Inflammatory macrophage treated with lipopolysaccharide for 1 hour (primary cell): ENCODE results near the gene RBM8A.
"Not testable (repeated sequence)": the region's sequence is repeated elsewhere in the genome, so short reads cannot be mapped to it uniquely, and the experiment has no call there.

Source experiments
- DNase-seq, 2 donors: peaks; one replicate each; pipeline ENCODE4 v3.0.0-alpha.2; 2020 to 2022

The RBM8A gene

GRCh38 chr1:145956361-145956760, 29.1 kb upstream of the RBM8A start:
- DNase-seq, result no peak

GRCh38 chr1:145955436-145955835, 28.2 kb upstream of the RBM8A start:
- DNase-seq, result no peak

- DNase-seq, result no peak
These were observed 26.6 kb upstream of the RBM8A start for GRCh38 chr1:145953861-145954260.

GRCh38 chr1:145952903-145953302, 25.6 kb upstream of the RBM8A start:
- no peak for DNase-seq

GRCh38 chr1:145951526-145951925, 24.2 kb upstream of the RBM8A start:
- no peak for DNase-seq

- DNase-seq, result no peak
These were observed 21.9 kb upstream of the RBM8A start for GRCh38 chr1:145949219-145949618.

- no peak for DNase-seq
These were observed 20.3 kb upstream of the RBM8A start for GRCh38 chr1:145947551-145947950.

GRCh38 chr1:145946477-145946986, 19.2 kb upstream of the RBM8A start:
- no peak for DNase-seq

GRCh38 chr1:145944532-145944931, 17.2 kb upstream of the RBM8A start:
- DNase-seq, result no peak

- DNase-seq, result no peak
These were observed 15.6 kb upstream of the RBM8A start for GRCh38 chr1:145942871-145943270.

- DNase-seq, result no peak
These were observed 15.1 kb upstream of the RBM8A start for GRCh38 chr1:145942405-145942804.

GRCh38 chr1:145937436-145937835, 10.2 kb upstream of the RBM8A start:
- peak in 1 of 2 donors; percentile 47 for DNase-seq

GRCh38 chr1:145936247-145936646, 9.0 kb upstream of the RBM8A start:
- no peak for DNase-seq

GRCh38 chr1:145935708-145936107, 8.4 kb upstream of the RBM8A start:
- no peak for DNase-seq

- DNase-seq, result not testable (repeated sequence)
These were observed 5.3 kb upstream of the RBM8A start for GRCh38 chr1:145932522-145933009.

- DNase-seq, result no peak
These were observed 796 bp upstream of the RBM8A start for GRCh38 chr1:145927916-145928643.

- no peak for DNase-seq
These were observed 610 bp downstream of the RBM8A start for GRCh38 chr1:145926686-145927062.

GRCh38 chr1:145922266-145922665, 5.0 kb downstream of the RBM8A start:
- DNase-seq, result no peak

GRCh38 chr1:145920297-145920696, 7.0 kb downstream of the RBM8A start:
- not testable (repeated sequence) for DNase-seq

GRCh38 chr1:145918992-145919939, 8.0 kb downstream of the RBM8A start:
- DNase-seq, result peak; percentile 21 to 25

GRCh38 chr1:145918144-145918991, 8.9 kb downstream of the RBM8A start, which contains the start of gene PEX11B:
Gene PEX11B (minus strand): TSS chr1:145918717. CDS start chr1:145918688, 29 bp downstream.
- DNase-seq, result peak; percentile 83 to 88

GRCh38 chr1:145917595-145917994, 9.7 kb downstream of the RBM8A start:
- no peak for DNase-seq
